ENCODE results near the gene PI4K2A. TPM values are rescaled to one million over a fixed set of nuclear protein-coding genes. Genes with fewer than 3 reads are reported as not detected.

Gene PI4K2A
- total RNA-seq, 1 experiment from 2014 or later: 13.0 TPM

GRCh38 chr10:97623277-97623676 lies 17.2 kb upstream of the PI4K2A start:
- no TSS peak for BruUV-seq (replicated peaks)
- H3K9me3 Mint-ChIP-seq (ENCODE audit: low read depth, unreplicated experiment): no peaks in the 10 kb centered on the region
- no peaks in the 10 kb centered on the region for H3K27me3 Mint-ChIP-seq (ENCODE audit: unreplicated experiment)
- H3K36me3 Mint-ChIP-seq (ENCODE audit: insufficient read depth, unreplicated experiment): no peaks in the 10 kb centered on the region
- intact Hi-C loops (cut with micrococcal nuclease; ENCODE audit: unreplicated experiment): no loop called here
- DNase-seq: no peak
- H3K4me3 Mint-ChIP-seq (ENCODE audit: low read depth, unreplicated experiment): no peak overlapping the region
- H3K27ac Mint-ChIP-seq (ENCODE audit: unreplicated experiment): no peak overlapping the region
- no peak for TF ChIP-seq CTCF (IDR thresholded peaks at IDR 0.05; ENCODE audit: unreplicated experiment)
- CTCF ChIA-PET: no interaction called here
- no peaks in the 10 kb centered on the region for H3K4me1 Mint-ChIP-seq (ENCODE audit: low read depth, unreplicated experiment)

- H3K4me3 Mint-ChIP-seq (ENCODE audit: low read depth, unreplicated experiment): no peak overlapping the region
- DNase-seq: no peak
- no peaks in the 10 kb centered on the region for H3K27me3 Mint-ChIP-seq (ENCODE audit: unreplicated experiment)
- no peaks in the 10 kb centered on the region for H3K4me1 Mint-ChIP-seq (ENCODE audit: low read depth, unreplicated experiment)
- TF ChIP-seq CTCF (IDR thresholded peaks at IDR 0.05; ENCODE audit: unreplicated experiment): no peak
- H3K27ac Mint-ChIP-seq (ENCODE audit: unreplicated experiment): no peak overlapping the region
- CTCF ChIA-PET: no interaction called here
- H3K36me3 Mint-ChIP-seq (ENCODE audit: insufficient read depth, unreplicated experiment): peaks cover 3% of the 10 kb centered on the region
- no peaks in the 10 kb centered on the region for H3K9me3 Mint-ChIP-seq (ENCODE audit: low read depth, unreplicated experiment)
- no TSS peak for BruUV-seq (replicated peaks)
- intact Hi-C loops (cut with micrococcal nuclease; ENCODE audit: unreplicated experiment): no loop called here
Observed at GRCh38 chr10:97627731-97628130, 12.7 kb upstream of the PI4K2A start.

GRCh38 chr10:97628228-97628627 lies 12.2 kb upstream of the PI4K2A start:
- no peak overlapping the region for H3K27ac Mint-ChIP-seq (ENCODE audit: unreplicated experiment)
- intact Hi-C loops (cut with micrococcal nuclease; ENCODE audit: unreplicated experiment): no loop called here
- no peak for DNase-seq
- H3K4me3 Mint-ChIP-seq (ENCODE audit: low read depth, unreplicated experiment): no peak overlapping the region
- H3K9me3 Mint-ChIP-seq (ENCODE audit: low read depth, unreplicated experiment): no peaks in the 10 kb centered on the region
- TF ChIP-seq CTCF (IDR thresholded peaks at IDR 0.05; ENCODE audit: unreplicated experiment): no peak
- no peaks in the 10 kb centered on the region for H3K27me3 Mint-ChIP-seq (ENCODE audit: unreplicated experiment)
- peaks cover 8% of the 10 kb centered on the region for H3K36me3 Mint-ChIP-seq (ENCODE audit: insufficient read depth, unreplicated experiment)
- CTCF ChIA-PET: interaction anchor here (0.7 kb wide), 1 partner anchor 94 kb away, joined by 4 read pairs; no protein-coding TSS in a partner anchor
- no peaks in the 10 kb centered on the region for H3K4me1 Mint-ChIP-seq (ENCODE audit: low read depth, unreplicated experiment)
- BruUV-seq (replicated peaks): no TSS peak

- no peak overlapping the region for H3K27ac Mint-ChIP-seq (ENCODE audit: unreplicated experiment)
- H3K27me3 Mint-ChIP-seq (ENCODE audit: unreplicated experiment): no peaks in the 10 kb centered on the region
- no peak overlapping the region for H3K4me3 Mint-ChIP-seq (ENCODE audit: low read depth, unreplicated experiment)
- DNase-seq: no peak
- CTCF ChIA-PET: no interaction called here
- no peaks in the 10 kb centered on the region for H3K9me3 Mint-ChIP-seq (ENCODE audit: low read depth, unreplicated experiment)
- no TSS peak for BruUV-seq (replicated peaks)
- intact Hi-C loops (cut with micrococcal nuclease; ENCODE audit: unreplicated experiment): no loop called here
- no peak for TF ChIP-seq CTCF (IDR thresholded peaks at IDR 0.05; ENCODE audit: unreplicated experiment)
- H3K4me1 Mint-ChIP-seq (ENCODE audit: low read depth, unreplicated experiment): no peaks in the 10 kb centered on the region
- H3K36me3 Mint-ChIP-seq (ENCODE audit: insufficient read depth, unreplicated experiment): peaks cover 15% of the 10 kb centered on the region
Observed at GRCh38 chr10:97629289-97629688, 11.2 kb upstream of the PI4K2A start.

Measured in Calu3 (cell line).